Thoracic aorta (tissue), 2 donors: ENCODE data around the gene HDAC4. TPM values are rescaled to one million over a fixed set of nuclear protein-coding genes. Genes with fewer than 3 reads are reported as not detected.

Experiments used
- ATAC-seq: fragments of 150-250 bp; one replicate; pipeline ENCODE4 v1.8.0; 2017; ENCODE audit warnings: low read depth; ENCODE audit not compliant: insufficient number of reproducible peaks, low FRiP score
- DNase-seq: peaks from one replicate; pipeline ENCODE4 v3.0.0-alpha.2; 2020; ENCODE audit warnings: low spot score
- H3K27ac ChIP-seq, 2 donors: fragments of 200-600 bp; sonication (generic); 1 replicate in 1 of 2; 2 replicates in 1 of 2; pipeline ENCODE4 v1.5.1; 2016; ENCODE audit warnings: mild to moderate bottlenecking in 2 of 2, moderate library complexity in 2 of 2
- H3K27me3 ChIP-seq: fragments of 200-600 bp; sonication (generic); replicated peaks from 2 replicates; pipeline ENCODE4 v1.6.0; 2016; ENCODE audit warnings: mild to moderate bottlenecking; ENCODE audit not compliant: insufficient read depth
- H3K36me3 ChIP-seq: fragments of 200-600 bp; sonication (generic); one replicate; pipeline ENCODE4 v1.5.1; 2016
- H3K4me1 ChIP-seq, 2 donors: fragments of 200-600 bp; sonication (generic); 1 replicate in 1 of 2; 2 replicates in 1 of 2; pipeline versions ENCODE4 v1.5.1 to v1.6.0; 2016; ENCODE audit warnings: low read depth in 2 of 2, mild to moderate bottlenecking in 1 of 2; ENCODE audit not compliant: control insufficient read depth in 1 of 2
- H3K4me3 ChIP-seq: fragments of 200-600 bp; sonication (generic); 2 replicates; pipeline ENCODE4 v1.5.1; 2016; ENCODE audit warnings: mild to moderate bottlenecking
- H3K9me3 ChIP-seq: fragments of 200-600 bp; sonication (generic); 2 replicates; pipeline ENCODE4 v1.5.1; 2016
- CTCF ChIP-seq: fragments of 200-600 bp; sonication (generic); IDR thresholded peaks from one replicate; pipeline ENCODE4 v1.5.1; 2019; ENCODE audit warnings: antibody characterized with exemption
- total RNA-seq, 2 donors: library from RNA; depleted of rRNA; stranded (reverse); fragments of >200 nt; gene quantifications; one replicate each; pipeline versions ENCODE4 v1.1.0 to v1.2.3, GENCODE V29; 2016

Gene HDAC4
- total RNA-seq, 2 donors from 2014 or later = 79.2 to 163 TPM

- Histone ChIP-seq H3K27me3 (no peaks in the 10 kb centered on the region), H3K9me3 (no peaks in the 10 kb centered on the region), H3K27ac (no peak overlapping the region), H3K36me3 (no peaks in the 10 kb centered on the region), H3K4me1 (no peaks in the 10 kb centered on the region), H3K4me3 (no peak overlapping the region)
- no peak for ATAC-seq
- no peak for DNase-seq
- TF ChIP-seq CTCF = no peak
Observed at GRCh38 chr2:239014458-239015217, 386.2 kb downstream of the HDAC4 start.

GRCh38 chr2:239013678-239013976, 387.2 kb downstream of the HDAC4 start:
- DNase-seq (no peak), ATAC-seq (no peak)
- TF ChIP-seq CTCF = no peak
- H3K27me3 ChIP-seq = no peaks in the 10 kb centered on the region
- H3K27ac ChIP-seq = no peak overlapping the region
- H3K9me3 ChIP-seq = no peaks in the 10 kb centered on the region
- no peaks in the 10 kb centered on the region for H3K36me3 ChIP-seq
- no peak overlapping the region for H3K4me3 ChIP-seq
- no peaks in the 10 kb centered on the region for H3K4me1 ChIP-seq

- no peaks in the 10 kb centered on the region for H3K27me3 ChIP-seq
- no peak overlapping the region for H3K27ac ChIP-seq
- ATAC-seq (no peak), DNase-seq (no peak)
- H3K36me3 ChIP-seq = no peaks in the 10 kb centered on the region
- no peaks in the 10 kb centered on the region for H3K4me1 ChIP-seq
- no peak overlapping the region for H3K4me3 ChIP-seq
- TF ChIP-seq CTCF = no peak
- no peaks in the 10 kb centered on the region for H3K9me3 ChIP-seq
Observed at GRCh38 chr2:239012936-239013677, 387.7 kb downstream of the HDAC4 start.

GRCh38 chr2:239012228-239012627, 388.6 kb downstream of the HDAC4 start:
- no peak overlapping the region for H3K4me3 ChIP-seq

More at GRCh38 chr2:239012228-239012627, 388.6 kb downstream of the HDAC4 start:
- no peaks in the 10 kb centered on the region for H3K27me3 ChIP-seq
- H3K36me3 ChIP-seq = no peaks in the 10 kb centered on the region
- no peak for ATAC-seq
- H3K27ac ChIP-seq = no peak overlapping the region
- no peak for TF ChIP-seq CTCF
- no peaks in the 10 kb centered on the region for H3K4me1 ChIP-seq
- H3K9me3 ChIP-seq = no peaks in the 10 kb centered on the region
- no peak for DNase-seq
